Suprapubic skin (tissue), 4 donors: ENCODE data around the gene WWC2. TPM values are rescaled to one million over a fixed set of nuclear protein-coding genes. Genes with fewer than 3 reads are reported as not detected.

Experiments used
- DNase-seq, 2 donors: peaks; one replicate each; pipeline ENCODE4 v3.0.0-alpha.2; 2019; ENCODE audit warnings: low spot score in 2 of 2
- H3K27ac ChIP-seq: fragments of 200-600 bp; sonication (generic); one replicate; pipeline ENCODE4 v1.5.1; 2019
- H3K27me3 ChIP-seq: fragments of 200-600 bp; sonication (generic); one replicate; pipeline ENCODE4 v1.5.1; 2019
- H3K36me3 ChIP-seq: fragments of 200-600 bp; sonication (generic); one replicate; pipeline ENCODE4 v1.5.1; 2019
- H3K4me1 ChIP-seq: fragments of 200-600 bp; sonication (generic); one replicate; pipeline ENCODE4 v1.5.1; 2019
- H3K4me3 ChIP-seq: fragments of 200-600 bp; sonication (generic); one replicate; pipeline ENCODE4 v1.5.1; 2019; ENCODE audit warnings: mild to moderate bottlenecking
- H3K9me3 ChIP-seq: fragments of 200-600 bp; sonication (generic); one replicate; pipeline ENCODE4 v1.5.1; 2019
- EP300 ChIP-seq: sonication (generic); formaldehyde crosslinking; IDR thresholded peaks from one replicate; pipeline ENCODE4 v1.6.1; 2017; ENCODE audit warnings: antibody characterized with exemption
- POLR2A ChIP-seq, 2 donors: fragments of 450-650 bp; IDR thresholded peaks; one replicate each; pipeline ENCODE4 v1.6.1; 2017; ENCODE audit warnings: antibody characterized with exemption in 2 of 2, mild to moderate bottlenecking in 2 of 2, moderate library complexity in 2 of 2
- POLR2AphosphoS5 ChIP-seq, 3 donors: sonication (generic); formaldehyde crosslinking; IDR thresholded peaks; one replicate each; pipeline ENCODE4 v1.6.1; 2017; ENCODE audit warnings: antibody characterized with exemption in 3 of 3
- WGBS: methylation state at CpG from one replicate; pipeline ENCODE4 v1.1.5; 2018; 5-methylcytosine and 5-hydroxymethylcytosine counted together
- total RNA-seq, 4 donors: library from RNA; depleted of rRNA; stranded (reverse); fragments of >200 nt; gene quantifications; one replicate each; pipeline ENCODE4 v1.1.0, GENCODE V29; 2016
- TF ChIP-seq, protein P1 (sequence below), 2 donors: fragments of 200-600 bp in 1 of 2; fragments of 450-650 bp in 1 of 2; sonication (generic) in 1 of 2; IDR thresholded peaks; one replicate each; pipeline ENCODE4 v1.5.1; 2016 to 2019; ENCODE audit warnings: antibody characterized with exemption in 2 of 2, mild to moderate bottlenecking in 1 of 2, moderate library complexity in 1 of 2

The WWC2 gene
- total RNA-seq, 4 donors from 2014 or later = 9.2 to 30.4 (median 15.2) TPM

DNA sequence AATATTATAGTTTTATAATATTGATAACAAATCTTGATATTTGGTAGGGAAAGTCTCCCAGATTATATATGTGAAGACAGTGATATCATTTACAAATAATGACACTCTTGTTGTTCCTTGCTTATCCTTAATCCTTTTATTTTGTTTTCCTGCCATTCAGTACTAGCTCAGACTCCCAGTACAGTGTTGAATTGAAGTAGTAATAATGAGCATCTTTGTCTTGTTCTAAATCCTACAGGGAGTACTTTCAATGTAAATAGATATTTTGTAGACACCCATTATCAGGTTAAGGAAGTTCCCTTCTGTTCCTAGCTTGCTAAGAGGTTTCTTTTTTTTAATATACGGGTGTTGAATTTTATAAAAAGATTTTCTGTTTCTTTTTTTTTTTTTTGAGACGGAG, 33.0 kb downstream of the WWC2 start:
- H3K4me1 ChIP-seq = peaks cover 7% of the 10 kb centered on the region
- no peak overlapping the region for H3K27ac ChIP-seq
- H3K36me3 ChIP-seq = no peaks in the 10 kb centered on the region
- 89% methylated on average over 2 of the region's 2 CpGs for WGBS
- DNase-seq = no peak
- TF ChIP-seq POLR2AphosphoS5 (IDR thresholded peaks at IDR 0.05) (no peak), EP300 (no peak), POLR2A (IDR thresholded peaks at IDR 0.05) (no peak)
- TF ChIP-seq, protein P1, sequence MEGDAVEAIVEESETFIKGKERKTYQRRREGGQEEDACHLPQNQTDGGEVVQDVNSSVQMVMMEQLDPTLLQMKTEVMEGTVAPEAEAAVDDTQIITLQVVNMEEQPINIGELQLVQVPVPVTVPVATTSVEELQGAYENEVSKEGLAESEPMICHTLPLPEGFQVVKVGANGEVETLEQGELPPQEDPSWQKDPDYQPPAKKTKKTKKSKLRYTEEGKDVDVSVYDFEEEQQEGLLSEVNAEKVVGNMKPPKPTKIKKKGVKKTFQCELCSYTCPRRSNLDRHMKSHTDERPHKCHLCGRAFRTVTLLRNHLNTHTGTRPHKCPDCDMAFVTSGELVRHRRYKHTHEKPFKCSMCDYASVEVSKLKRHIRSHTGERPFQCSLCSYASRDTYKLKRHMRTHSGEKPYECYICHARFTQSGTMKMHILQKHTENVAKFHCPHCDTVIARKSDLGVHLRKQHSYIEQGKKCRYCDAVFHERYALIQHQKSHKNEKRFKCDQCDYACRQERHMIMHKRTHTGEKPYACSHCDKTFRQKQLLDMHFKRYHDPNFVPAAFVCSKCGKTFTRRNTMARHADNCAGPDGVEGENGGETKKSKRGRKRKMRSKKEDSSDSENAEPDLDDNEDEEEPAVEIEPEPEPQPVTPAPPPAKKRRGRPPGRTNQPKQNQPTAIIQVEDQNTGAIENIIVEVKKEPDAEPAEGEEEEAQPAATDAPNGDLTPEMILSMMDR (IDR thresholded peaks at IDR 0.05) = no peak
- H3K4me3 ChIP-seq = no peak overlapping the region
- H3K27me3 ChIP-seq = no peaks in the 10 kb centered on the region
- H3K9me3 ChIP-seq = no peaks in the 10 kb centered on the region

DNA sequence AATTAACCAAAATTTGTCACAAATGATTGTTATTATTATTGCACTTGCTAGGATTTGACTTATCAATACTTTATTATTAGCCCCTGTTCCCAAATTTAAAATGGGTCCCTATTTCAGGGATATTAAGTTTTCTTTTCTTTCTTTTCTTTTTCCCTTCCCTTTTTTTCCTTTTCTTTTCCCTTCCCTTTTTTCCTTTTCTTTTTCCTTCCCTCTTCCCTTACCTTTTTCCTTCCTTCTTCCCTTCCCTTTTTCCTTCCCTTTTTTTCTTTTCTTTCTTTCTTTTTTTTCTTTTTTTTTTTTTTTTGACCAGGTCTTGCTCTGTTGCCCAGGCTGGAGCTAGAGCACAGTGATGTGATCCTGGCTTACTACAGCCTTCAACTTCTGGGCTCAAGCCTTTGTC, 33.8 kb downstream of the WWC2 start:
- no peak overlapping the region for H3K27ac ChIP-seq

DNA sequence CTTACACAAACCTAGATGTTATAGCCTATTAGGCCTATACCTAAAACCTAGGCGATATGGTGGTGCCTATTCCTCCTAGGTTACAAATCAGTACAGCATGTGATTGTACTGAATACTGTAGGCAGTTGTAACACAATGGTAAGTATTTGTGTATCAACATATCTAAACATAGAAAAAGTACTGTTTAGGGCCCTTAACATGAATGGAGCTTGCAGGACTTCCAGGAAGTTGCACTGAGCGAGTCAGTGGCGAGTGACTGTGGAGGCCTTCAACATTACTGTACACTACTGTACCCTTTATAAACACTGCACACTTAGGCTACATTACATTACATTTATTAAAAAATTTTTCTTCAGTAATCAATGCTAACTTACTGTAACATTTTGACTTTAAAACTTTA, 37.8 kb downstream of the WWC2 start:
- Histone ChIP-seq H3K27me3 (no peaks in the 10 kb centered on the region), H3K4me3 (no peak overlapping the region), H3K36me3 (no peaks in the 10 kb centered on the region), H3K9me3 (no peaks in the 10 kb centered on the region), H3K4me1 (peaks cover 3% of the 10 kb centered on the region), H3K27ac (no peak overlapping the region)
- TF ChIP-seq POLR2A (IDR thresholded peaks at IDR 0.05) (no peak), POLR2AphosphoS5 (IDR thresholded peaks at IDR 0.05) (no peak), EP300 (no peak)
- TF ChIP-seq, protein P1 (IDR thresholded peaks at IDR 0.05) = no peak
- no peak for DNase-seq
- WGBS = 96% methylated on average over 3 of the region's 3 CpGs

More for the DNA sequence above, 33.8 kb downstream of the WWC2 start:
- Histone ChIP-seq H3K4me3 (no peak overlapping the region), H3K9me3 (no peaks in the 10 kb centered on the region), H3K36me3 (no peaks in the 10 kb centered on the region), H3K27me3 (no peaks in the 10 kb centered on the region), H3K4me1 (peaks cover 7% of the 10 kb centered on the region)
- TF ChIP-seq POLR2AphosphoS5 (IDR thresholded peaks at IDR 0.05) = no peak
- TF ChIP-seq, protein P1 (IDR thresholded peaks at IDR 0.05) = no peak
- no peak for TF ChIP-seq EP300
- TF ChIP-seq POLR2A (IDR thresholded peaks at IDR 0.05) = no peak
- no peak for DNase-seq

DNA sequence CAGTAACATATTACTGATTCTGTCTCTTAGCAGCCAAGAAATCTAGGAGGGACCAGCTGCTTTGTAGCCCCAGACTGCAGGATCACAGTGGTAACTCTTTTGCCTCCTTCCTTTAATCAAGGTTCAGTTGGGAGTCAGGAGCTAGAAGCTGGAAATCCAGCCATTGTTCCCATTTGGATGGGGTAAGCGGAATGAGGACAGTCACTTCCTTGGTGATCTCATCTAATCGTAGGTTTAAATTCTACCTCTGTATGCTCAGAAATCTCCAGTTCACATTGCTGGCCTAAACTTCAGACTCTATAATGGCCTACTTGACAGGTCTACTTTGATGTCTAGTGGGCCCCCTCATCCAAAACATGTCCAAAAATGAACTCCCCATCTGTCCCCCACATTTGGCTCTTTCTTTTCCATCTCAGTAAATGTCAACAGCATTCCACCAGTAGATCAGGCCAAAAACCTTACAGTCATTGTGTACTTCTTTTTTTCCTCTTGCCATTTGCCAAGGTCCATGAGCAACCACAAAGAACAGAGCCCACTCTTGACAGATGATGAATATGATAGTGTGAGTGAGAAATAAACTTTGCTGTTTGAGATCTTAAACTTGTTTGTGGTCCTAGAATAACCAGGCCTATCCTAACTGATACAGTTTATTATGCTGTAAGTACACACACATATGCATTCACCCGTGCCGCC, 40.1 kb downstream of the WWC2 start:
- Histone ChIP-seq H3K27ac (no peak overlapping the region), H3K27me3 (no peaks in the 10 kb centered on the region), H3K9me3 (no peaks in the 10 kb centered on the region), H3K4me3 (no peak overlapping the region), H3K36me3 (no peaks in the 10 kb centered on the region), H3K4me1 (peaks cover 18% of the 10 kb centered on the region)
- WGBS = 94% methylated on average over 4 of the region's 4 CpGs
- DNase-seq = no peak
- TF ChIP-seq EP300 (no peak), POLR2A (IDR thresholded peaks at IDR 0.05) (no peak), POLR2AphosphoS5 (IDR thresholded peaks at IDR 0.05) (no peak)
- TF ChIP-seq, protein P1 (IDR thresholded peaks at IDR 0.05) = no peak

DNA sequence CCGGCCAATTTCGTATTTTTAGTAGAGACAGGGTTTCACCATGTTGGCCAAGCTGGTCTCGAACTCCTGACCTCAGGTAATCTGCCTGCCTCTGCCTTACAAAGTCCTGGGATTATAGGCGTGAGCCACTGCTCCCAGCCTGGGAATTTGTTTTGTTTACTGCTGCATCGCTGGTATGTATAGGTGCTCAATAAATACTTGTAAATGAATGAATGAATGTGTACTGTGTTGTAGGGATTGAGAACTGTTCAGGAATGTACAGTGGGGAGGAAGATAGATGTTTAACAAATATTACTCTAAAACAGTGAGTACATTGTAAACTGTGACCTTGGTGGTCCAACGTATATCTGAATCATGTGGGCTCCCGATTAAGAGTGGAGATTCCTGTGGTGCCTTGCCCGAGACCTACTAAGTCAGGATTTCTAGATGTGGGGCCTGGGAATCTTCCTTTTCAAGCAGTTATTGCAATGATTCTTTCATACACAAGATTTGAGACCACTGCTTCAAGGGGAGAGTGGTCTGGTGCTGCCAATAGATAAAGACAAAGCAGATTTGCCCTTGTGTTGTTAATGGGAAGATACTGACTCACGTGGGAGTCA, 41.0 kb downstream of the WWC2 start:
- no peak for DNase-seq
- Histone ChIP-seq H3K4me1 (peaks cover 18% of the 10 kb centered on the region), H3K4me3 (no peak overlapping the region), H3K27me3 (no peaks in the 10 kb centered on the region), H3K9me3 (no peaks in the 10 kb centered on the region), H3K36me3 (no peaks in the 10 kb centered on the region), H3K27ac (no peak overlapping the region)
- TF ChIP-seq POLR2AphosphoS5 (IDR thresholded peaks at IDR 0.05) (no peak), EP300 (no peak), POLR2A (IDR thresholded peaks at IDR 0.05) (no peak)
- TF ChIP-seq, protein P1 (IDR thresholded peaks at IDR 0.05) = no peak
- WGBS = 93% methylated on average over 9 of the region's 9 CpGs
